ENCODE results near the gene KCNJ11.

DNA sequence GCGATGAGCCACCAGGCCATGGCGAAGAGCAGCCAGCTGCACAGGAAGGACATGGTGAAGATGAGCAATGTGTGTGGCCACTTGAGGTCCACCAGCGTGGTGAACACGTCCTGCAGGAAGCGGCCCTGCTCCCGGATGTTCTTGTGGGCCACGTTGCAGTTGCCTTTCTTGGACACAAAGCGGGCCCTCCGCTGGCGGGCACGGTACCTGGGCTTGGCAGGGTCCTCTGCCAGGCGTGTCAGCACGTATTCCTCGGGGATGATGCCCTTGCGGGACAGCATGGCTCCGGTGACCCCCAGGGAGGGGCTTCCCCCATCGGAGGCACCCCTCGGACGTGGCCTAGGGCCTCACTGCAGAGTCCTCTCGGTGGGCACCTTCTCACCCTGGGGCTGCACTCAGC is 648 bp downstream of the KCNJ11 start:
- TF ChIP-seq, protein P1, sequence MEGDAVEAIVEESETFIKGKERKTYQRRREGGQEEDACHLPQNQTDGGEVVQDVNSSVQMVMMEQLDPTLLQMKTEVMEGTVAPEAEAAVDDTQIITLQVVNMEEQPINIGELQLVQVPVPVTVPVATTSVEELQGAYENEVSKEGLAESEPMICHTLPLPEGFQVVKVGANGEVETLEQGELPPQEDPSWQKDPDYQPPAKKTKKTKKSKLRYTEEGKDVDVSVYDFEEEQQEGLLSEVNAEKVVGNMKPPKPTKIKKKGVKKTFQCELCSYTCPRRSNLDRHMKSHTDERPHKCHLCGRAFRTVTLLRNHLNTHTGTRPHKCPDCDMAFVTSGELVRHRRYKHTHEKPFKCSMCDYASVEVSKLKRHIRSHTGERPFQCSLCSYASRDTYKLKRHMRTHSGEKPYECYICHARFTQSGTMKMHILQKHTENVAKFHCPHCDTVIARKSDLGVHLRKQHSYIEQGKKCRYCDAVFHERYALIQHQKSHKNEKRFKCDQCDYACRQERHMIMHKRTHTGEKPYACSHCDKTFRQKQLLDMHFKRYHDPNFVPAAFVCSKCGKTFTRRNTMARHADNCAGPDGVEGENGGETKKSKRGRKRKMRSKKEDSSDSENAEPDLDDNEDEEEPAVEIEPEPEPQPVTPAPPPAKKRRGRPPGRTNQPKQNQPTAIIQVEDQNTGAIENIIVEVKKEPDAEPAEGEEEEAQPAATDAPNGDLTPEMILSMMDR (IDR thresholded peaks at IDR 0.05), result no peak
- no peak for TF ChIP-seq POLR2A (IDR thresholded peaks at IDR 0.05)
